D721Med (cell line): Measurements from ENCODE around the gene MBD5.
"Not testable (repeated sequence)": the region's sequence is repeated elsewhere in the genome, so short reads cannot be mapped to it uniquely, and the experiment has no call there.

Experiments
- DNase-seq: peaks from one replicate; pipeline ENCODE4 v3.0.0; 2011; ENCODE audit warnings: low spot score; ENCODE audit not compliant: insufficient read length
- FAIRE-seq: peaks from 2 replicates; lab custom pipeline; 2011; peaks lifted over from hg19 to GRCh38; lab: Jason Lieb, UNC
- TF ChIP-seq, protein P1 (sequence below): IDR thresholded peaks from 2 replicates; pipeline ENCODE4 v1.5.1; 2012; ENCODE audit warnings: mild to moderate bottlenecking, control low read depth; ENCODE audit not compliant: insufficient read depth; ENCODE audit errors: missing control alignments

The MBD5 gene

DNA sequence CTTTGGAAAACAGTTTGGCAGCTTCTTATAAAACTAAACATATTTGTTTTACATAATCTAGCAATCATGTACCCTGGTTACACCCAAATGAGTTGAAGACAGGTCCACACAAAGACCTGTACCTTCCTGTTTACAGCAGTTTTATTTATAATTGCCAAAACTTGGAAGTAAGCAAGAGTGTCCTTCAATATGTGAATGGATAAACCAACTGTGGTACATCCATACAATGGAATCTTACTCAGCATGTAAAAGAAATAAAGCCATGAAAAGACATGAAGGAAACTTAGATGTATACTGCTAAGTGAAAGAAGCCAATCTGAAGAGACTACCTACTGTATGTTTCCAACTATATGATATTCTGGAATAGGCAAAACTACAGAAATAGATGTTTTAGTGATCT, 24.1 kb upstream of the MBD5 start:
- peak; percentile 16 for FAIRE-seq
- TF ChIP-seq, protein P1, sequence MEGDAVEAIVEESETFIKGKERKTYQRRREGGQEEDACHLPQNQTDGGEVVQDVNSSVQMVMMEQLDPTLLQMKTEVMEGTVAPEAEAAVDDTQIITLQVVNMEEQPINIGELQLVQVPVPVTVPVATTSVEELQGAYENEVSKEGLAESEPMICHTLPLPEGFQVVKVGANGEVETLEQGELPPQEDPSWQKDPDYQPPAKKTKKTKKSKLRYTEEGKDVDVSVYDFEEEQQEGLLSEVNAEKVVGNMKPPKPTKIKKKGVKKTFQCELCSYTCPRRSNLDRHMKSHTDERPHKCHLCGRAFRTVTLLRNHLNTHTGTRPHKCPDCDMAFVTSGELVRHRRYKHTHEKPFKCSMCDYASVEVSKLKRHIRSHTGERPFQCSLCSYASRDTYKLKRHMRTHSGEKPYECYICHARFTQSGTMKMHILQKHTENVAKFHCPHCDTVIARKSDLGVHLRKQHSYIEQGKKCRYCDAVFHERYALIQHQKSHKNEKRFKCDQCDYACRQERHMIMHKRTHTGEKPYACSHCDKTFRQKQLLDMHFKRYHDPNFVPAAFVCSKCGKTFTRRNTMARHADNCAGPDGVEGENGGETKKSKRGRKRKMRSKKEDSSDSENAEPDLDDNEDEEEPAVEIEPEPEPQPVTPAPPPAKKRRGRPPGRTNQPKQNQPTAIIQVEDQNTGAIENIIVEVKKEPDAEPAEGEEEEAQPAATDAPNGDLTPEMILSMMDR, result no peak
- DNase-seq, result no peak

DNA sequence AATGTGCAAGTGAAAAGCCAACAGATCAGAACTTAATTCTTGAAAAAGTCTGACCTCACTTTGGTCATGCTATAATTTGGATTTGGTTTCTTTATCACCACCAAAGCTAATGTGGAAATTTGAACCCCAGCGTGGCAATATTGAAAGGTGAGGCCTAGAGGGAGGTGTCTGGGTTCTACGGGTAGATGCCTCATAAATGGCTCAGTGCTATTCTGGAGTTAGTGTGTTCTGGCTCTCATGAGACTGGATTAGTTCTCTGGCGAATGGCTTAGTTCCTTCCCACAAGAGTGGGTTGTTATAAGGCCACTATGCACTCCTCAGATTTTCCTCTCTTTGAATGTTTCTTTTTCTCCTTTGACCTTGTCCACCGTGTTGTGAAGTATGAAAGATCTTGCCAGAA, 22.7 kb upstream of the MBD5 start:
- FAIRE-seq (no peak), DNase-seq (no peak)
- TF ChIP-seq, protein P1, result no peak

DNA sequence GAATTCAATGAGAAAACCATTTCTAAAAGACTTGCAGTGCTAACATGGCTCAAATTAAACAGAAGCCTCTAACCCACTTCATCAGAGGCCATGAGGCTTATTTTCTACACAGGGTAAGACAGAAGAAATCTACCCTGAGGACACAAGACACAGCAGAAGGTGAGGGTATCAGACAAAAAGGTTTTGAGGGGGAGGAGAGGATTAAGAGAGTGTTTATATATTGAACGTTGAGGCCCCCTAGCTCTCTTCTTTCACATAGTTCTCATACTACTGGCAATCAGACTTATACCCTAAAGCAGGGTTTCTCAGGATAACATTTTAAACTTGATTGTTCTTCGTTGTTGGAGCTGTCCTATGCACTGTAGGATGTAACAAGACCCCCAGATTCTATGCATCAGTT, 21.8 kb upstream of the MBD5 start:
- FAIRE-seq, result no peak
- TF ChIP-seq, protein P1, result no peak
- no peak for DNase-seq

DNA sequence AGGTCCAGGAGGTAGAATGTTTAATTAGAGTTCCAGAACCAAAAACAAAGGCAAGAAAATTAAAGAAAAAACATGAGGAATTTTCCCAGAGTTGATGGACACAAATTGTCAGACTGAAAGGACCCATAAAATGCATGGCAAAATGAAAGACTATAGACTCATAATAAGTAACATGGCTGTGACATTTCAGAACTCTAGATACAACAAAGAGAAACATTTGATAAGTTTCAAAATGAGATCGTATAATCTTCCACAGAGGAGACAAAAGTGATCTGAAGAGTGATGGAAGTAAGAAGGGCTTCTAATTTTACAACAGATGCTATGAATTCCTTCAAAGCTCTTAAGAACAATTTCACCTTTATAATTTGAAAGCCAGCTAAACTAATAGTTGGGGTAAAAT, 20.8 kb upstream of the MBD5 start:
- TF ChIP-seq, protein P1, result no peak
- FAIRE-seq, result no peak
- DNase-seq, result no peak

DNA sequence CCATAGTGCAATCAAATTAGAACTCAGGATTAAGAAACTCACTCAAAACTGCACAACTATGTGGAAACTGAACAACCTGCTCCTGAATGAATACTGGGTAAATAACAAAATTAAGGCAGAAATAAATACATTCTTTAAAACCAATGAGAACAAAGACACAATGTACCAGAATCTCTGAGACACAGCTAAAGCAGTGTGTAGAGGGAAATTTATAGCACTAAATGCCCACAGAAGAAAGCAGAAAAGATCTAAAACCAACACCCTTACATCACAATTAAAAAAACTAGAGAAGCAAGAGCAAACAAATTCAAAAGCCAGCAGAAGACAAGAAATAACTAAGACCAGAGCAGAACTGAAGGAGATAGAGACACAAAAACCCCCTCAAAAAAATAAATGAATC, 18.5 kb upstream of the MBD5 start:
- FAIRE-seq, DNase-seq: not testable (repeated sequence)

DNA sequence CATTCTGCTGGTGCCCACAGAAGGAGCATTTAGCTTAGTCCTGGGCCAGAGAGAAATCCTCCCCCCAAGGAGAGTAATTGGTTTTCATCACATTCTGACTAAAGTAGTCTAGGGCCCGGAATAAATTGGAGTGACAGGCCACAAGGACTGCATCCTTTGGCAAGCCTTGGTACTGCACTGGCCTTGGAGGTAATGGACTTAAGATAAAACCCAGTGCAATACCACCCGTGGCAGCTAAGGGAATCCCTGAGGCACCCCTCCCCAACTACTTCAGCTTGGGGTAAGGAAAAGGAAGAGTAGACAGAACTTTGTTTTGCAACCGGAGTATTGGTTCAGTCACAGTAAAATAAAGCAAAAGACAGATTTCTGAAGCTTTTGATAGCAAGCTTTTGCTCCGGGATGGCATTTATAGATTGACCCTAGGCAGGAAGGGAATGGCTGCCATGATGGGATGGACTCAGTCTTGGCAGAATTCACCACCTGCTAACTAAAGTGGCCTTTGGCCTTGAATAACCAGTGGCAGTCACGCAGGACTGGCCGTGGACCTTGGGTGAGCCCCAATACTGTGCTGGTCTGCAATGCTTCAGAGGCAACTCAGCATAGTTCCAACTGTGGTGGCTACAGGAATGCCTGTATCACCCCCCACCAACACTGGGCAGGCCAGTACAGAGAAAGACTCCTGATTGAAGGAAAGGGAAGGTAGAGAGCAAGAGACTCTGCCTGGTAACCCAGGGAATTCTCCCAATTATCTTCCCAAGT, 14.5 kb upstream of the MBD5 start:
- DNase-seq (no peak), FAIRE-seq (no peak)
- TF ChIP-seq, protein P1, result no peak

DNA sequence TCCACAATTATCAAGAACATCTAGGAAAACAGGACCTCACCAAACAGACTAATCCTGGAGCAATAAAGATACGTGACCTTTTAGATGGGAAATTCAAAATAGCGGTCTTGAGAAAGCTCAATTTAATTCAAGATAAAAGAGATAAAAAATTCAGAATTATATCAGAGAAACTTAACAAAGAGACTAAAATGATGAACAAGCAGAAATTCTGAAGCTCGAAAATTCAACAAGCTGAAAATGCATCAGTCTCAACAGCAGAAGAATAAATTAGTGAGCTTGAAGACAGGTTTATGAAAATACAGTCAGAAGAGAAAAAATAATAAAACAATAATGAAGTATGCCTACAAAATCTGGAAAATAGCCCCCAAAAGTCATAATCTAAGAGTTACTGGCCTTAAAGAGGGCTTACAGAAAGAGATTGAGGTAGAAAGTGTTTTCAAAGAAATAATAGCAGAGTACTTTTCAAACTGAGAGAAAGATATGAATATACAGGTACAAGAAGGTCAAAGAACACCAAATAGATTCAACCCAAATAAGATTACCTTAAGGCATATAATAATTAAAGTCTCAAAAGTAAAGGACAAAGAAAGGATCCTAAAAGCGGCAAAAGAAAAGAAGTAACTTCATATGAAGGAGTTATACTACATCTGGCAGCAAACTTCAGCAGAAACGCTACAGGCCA, 13.5 kb upstream of the MBD5 start:
- DNase-seq (no peak), FAIRE-seq (no peak)
- TF ChIP-seq, protein P1, result no peak

DNA sequence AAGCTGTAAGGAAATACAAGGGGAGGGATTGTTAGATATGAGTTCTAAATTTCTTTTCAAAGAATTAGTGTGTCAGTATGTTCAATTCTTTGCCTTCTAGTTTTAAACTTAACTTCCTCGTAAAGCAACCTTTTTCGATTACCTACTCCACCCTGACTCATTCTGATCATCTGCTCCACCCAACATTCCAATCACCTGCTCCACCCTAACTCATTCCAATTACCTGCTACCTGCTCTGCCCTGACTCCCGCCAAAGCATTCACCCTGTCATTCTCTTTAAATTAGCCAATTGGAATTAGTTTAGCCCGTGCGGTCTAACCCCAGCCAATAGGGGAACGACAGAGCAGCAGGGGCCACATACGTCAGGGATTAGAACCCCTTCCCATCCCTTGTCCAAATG, 12.5 kb upstream of the MBD5 start:
- FAIRE-seq, DNase-seq: not testable (repeated sequence)
